GM23338 (cell line): ENCODE data around the gene ANTXR2. TPM values are rescaled to one million over a fixed set of nuclear protein-coding genes. Genes with fewer than 3 reads are reported as not detected.

ENCODE experiments used
- ATAC-seq: fragments of 200-7000 bp; cut with Tn5 transposase; 3 replicates; pipeline ENCODE4 v1.9.1; 2020
- DNase-seq: peaks from one replicate; pipeline ENCODE4 v3.0.0-alpha.2; 2015; ENCODE audit warnings: low spot score
- H2AFZ ChIP-seq: fragments of 200-600 bp; sonication (generic); 2 replicates; pipeline ENCODE4 v1.8.0; 2016; ENCODE audit warnings: antibody characterized with exemption, mild to moderate bottlenecking, moderate library complexity
- H3F3A ChIP-seq: fragments of 200-600 bp; sonication (generic); replicated peaks from 2 replicates; pipeline ENCODE4 v1.8.0; 2017; ENCODE audit warnings: antibody characterized with exemption, mixed run types, low read depth
- H3K27ac ChIP-seq: fragments of 200-600 bp; sonication (generic); 2 replicates; pipeline ENCODE4 v1.6.1; 2016; ENCODE audit warnings: low read depth
- H3K27me3 ChIP-seq: fragments of 200-600 bp; sonication (generic); 2 replicates; pipeline ENCODE4 v1.8.0; 2016; ENCODE audit warnings: mild to moderate bottlenecking, mixed run types, moderate library complexity; ENCODE audit not compliant: insufficient read depth
- H3K36me3 ChIP-seq: fragments of 200-600 bp; sonication (generic); 2 replicates; pipeline ENCODE4 v1.8.0; 2016; ENCODE audit warnings: mild to moderate bottlenecking; ENCODE audit not compliant: insufficient read depth
- H3K4me1 ChIP-seq: fragments of 200-600 bp; sonication (generic); 2 replicates; pipeline ENCODE4 v1.8.0; 2016; ENCODE audit warnings: mild to moderate bottlenecking, moderate library complexity; ENCODE audit not compliant: insufficient read depth
- H3K4me2 ChIP-seq: fragments of 200-600 bp; sonication (generic); 2 replicates; pipeline ENCODE4 v1.7.1; 2017; ENCODE audit warnings: mixed run types
- H3K4me3 ChIP-seq: fragments of 200-600 bp; sonication (generic); 2 replicates; pipeline ENCODE4 v1.6.1; 2016; ENCODE audit warnings: mixed run types
- H3K79me2 ChIP-seq: fragments of 200-600 bp; sonication (generic); replicated peaks from 2 replicates; pipeline ENCODE4 v1.8.0; 2017; ENCODE audit warnings: mild to moderate bottlenecking; ENCODE audit not compliant: insufficient read depth
- H3K9me2 ChIP-seq: fragments of 200-600 bp; sonication (generic); 2 replicates; pipeline ENCODE4 v1.8.0; 2017; ENCODE audit not compliant: insufficient read depth
- H4K20me1 ChIP-seq: fragments of 200-600 bp; sonication (generic); replicated peaks from 2 replicates; pipeline ENCODE4 v1.8.0; 2017; ENCODE audit warnings: mild to moderate bottlenecking; ENCODE audit not compliant: insufficient read depth
- H3K27ac Mint-ChIP-seq: 2 replicates; pipeline ENCODE4 v1.8.0; 2020; ENCODE audit warnings: inconsistent platforms, mild to moderate bottlenecking, moderate library complexity, mixed read lengths
- H3K27me3 Mint-ChIP-seq: 3 replicates; pipeline ENCODE4 v1.8.0; 2022; ENCODE audit warnings: low read depth, mild to moderate bottlenecking, moderate library complexity, mixed read lengths, inconsistent platforms; ENCODE audit not compliant: insufficient read depth, poor library complexity
- H3K36me3 Mint-ChIP-seq: 3 replicates; pipeline ENCODE4 v1.8.0; 2021; ENCODE audit warnings: low read depth, mild to moderate bottlenecking, inconsistent platforms, moderate library complexity, mixed read lengths
- H3K4me1 Mint-ChIP-seq: 3 replicates; pipeline ENCODE4 v1.8.0; 2020; ENCODE audit warnings: mild to moderate bottlenecking, inconsistent platforms, mixed read lengths
- H3K4me3 Mint-ChIP-seq: 3 replicates; pipeline ENCODE4 v1.8.0; 2021; ENCODE audit warnings: moderate library complexity, mild to moderate bottlenecking, inconsistent platforms, mixed read lengths
- H3K9me3 Mint-ChIP-seq: 3 replicates; pipeline ENCODE4 v1.8.0; 2020; ENCODE audit warnings: moderate library complexity, mild to moderate bottlenecking, inconsistent platforms, mixed read lengths
- CREB1 ChIP-seq: fragments of 250-450 bp; sonication (Bioruptor Pico); IDR thresholded peaks from 2 replicates; pipeline ENCODE4 v1.5.0; 2020; ENCODE audit warnings: low read depth, mild to moderate bottlenecking, moderate library complexity
- CTCF ChIP-seq, 2 experiments: fragments of 200-600 bp in 1 of 2; sonication (generic) in 1 of 2; conservative IDR thresholded peaks; 2 replicates each; pipeline versions ENCODE4 v1.5.1 to v1.6.1; 2016 to 2017; ENCODE audit warnings: antibody characterized with exemption in 2 of 2, low read depth in 2 of 2, mild to moderate bottlenecking in 2 of 2, moderate library complexity in 1 of 2
- EZH2 ChIP-seq: fragments of 200-600 bp; sonication (generic); IDR thresholded peaks from one replicate; pipeline ENCODE4 v1.8.0; 2017; ENCODE audit warnings: antibody characterized with exemption, mild to moderate bottlenecking, low read depth; ENCODE audit not compliant: unreplicated experiment
- JUNB ChIP-seq: IDR thresholded peaks from one replicate; pipeline ENCODE4 v1.6.1; 2016; ENCODE audit warnings: antibody characterized with exemption; ENCODE audit not compliant: unreplicated experiment
- NANOG ChIP-seq: IDR thresholded peaks from 2 replicates; pipeline ENCODE4 v1.6.1; 2016; ENCODE audit warnings: antibody characterized with exemption, borderline replicate concordance
- POLR2AphosphoS5 ChIP-seq: IDR thresholded peaks from 2 replicates; pipeline ENCODE4 v1.6.1; 2016; ENCODE audit warnings: antibody characterized with exemption, low read depth
- STAT1 ChIP-seq: IDR thresholded peaks from one replicate; pipeline ENCODE4 v1.6.1; 2016; ENCODE audit warnings: antibody characterized with exemption; ENCODE audit not compliant: unreplicated experiment
- ZNF114 ChIP-seq: fragments of 250-450 bp; sonication (Bioruptor Pico); IDR thresholded peaks from 2 replicates; pipeline ENCODE4 v1.5.0; 2020; ENCODE audit warnings: mild to moderate bottlenecking, moderate library complexity
- ZNF331 ChIP-seq: fragments of 250-450 bp; sonication (Bioruptor Pico); IDR thresholded peaks from 2 replicates; pipeline ENCODE4 v1.5.0; 2020; ENCODE audit warnings: low read depth, mild to moderate bottlenecking, moderate library complexity
- ZNF462 ChIP-seq: fragments of 250-450 bp; sonication (Bioruptor Pico); IDR thresholded peaks from 2 replicates; pipeline ENCODE4 v1.5.0; 2020; ENCODE audit warnings: mild to moderate bottlenecking, moderate library complexity
- polyA plus RNA-seq: library from polyadenylated mRNA; unstranded; fragments of >200 nt; fragmentation: Nextera tagmentation; extraction: Ambion mirVana; gene quantifications from 2 replicates; pipeline ENCODE4 v1.2.1, GENCODE V29; 2016
- total RNA-seq: library from RNA; depleted of rRNA; stranded (reverse); fragments of >200 nt; shearing (Covaris generic); gene quantifications from 2 replicates; pipeline ENCODE4 v1.2.3, GENCODE V29; 2014
- TF ChIP-seq, protein P1 (sequence below): IDR thresholded peaks from 2 replicates; pipeline ENCODE4 v1.6.1; 2016; ENCODE audit warnings: antibody characterized with exemption

Gene ANTXR2
- total and polyA plus RNA-seq, 2 experiments from 2014 or later: 2.0 to 5.3 TPM

- TF ChIP-seq ZNF462: no peak
Observed at GRCh38 chr4:80042821-80043220, 30.2 kb downstream of the ANTXR2 start (continued).

GRCh38 chr4:80037864-80038263, 35.2 kb downstream of the ANTXR2 start:
- Histone ChIP-seq H3K27me3 (no peaks in the 10 kb centered on the region), H3K4me1 (no peaks in the 10 kb centered on the region), H2AFZ (no peak overlapping the region), H3K4me2 (no peak overlapping the region), H3K9me2 (no peaks in the 10 kb centered on the region), H3F3A (no peaks in the 10 kb centered on the region), H4K20me1 (no peaks in the 10 kb centered on the region), H3K27ac (no peak overlapping the region), H3K79me2 (no peaks in the 10 kb centered on the region), H3K4me3 (no peak overlapping the region), H3K36me3 (no peaks in the 10 kb centered on the region)
- H3K27me3 Mint-ChIP-seq: peaks cover 3% of the 10 kb centered on the region
- H3K9me3 Mint-ChIP-seq: no peaks in the 10 kb centered on the region
- H3K36me3 Mint-ChIP-seq: no peaks in the 10 kb centered on the region
- no peak overlapping the region for H3K27ac Mint-ChIP-seq
- H3K4me3 Mint-ChIP-seq: no peak overlapping the region
- no peaks in the 10 kb centered on the region for H3K4me1 Mint-ChIP-seq
- DNase-seq: no peak
- ATAC-seq: no peak
- TF ChIP-seq POLR2AphosphoS5 (no peak), CREB1 (no peak), EZH2 (no peak), CTCF (conservative IDR thresholded peaks at IDR 0.05; ENCODE audit: low read depth in 2 of 2) (no peak), STAT1 (no peak), ZNF331 (CRISPR knock-in tag) (no peak), JUNB (no peak), ZNF114 (CRISPR knock-in tag) (no peak), NANOG (no peak)
- TF ChIP-seq, protein P1, sequence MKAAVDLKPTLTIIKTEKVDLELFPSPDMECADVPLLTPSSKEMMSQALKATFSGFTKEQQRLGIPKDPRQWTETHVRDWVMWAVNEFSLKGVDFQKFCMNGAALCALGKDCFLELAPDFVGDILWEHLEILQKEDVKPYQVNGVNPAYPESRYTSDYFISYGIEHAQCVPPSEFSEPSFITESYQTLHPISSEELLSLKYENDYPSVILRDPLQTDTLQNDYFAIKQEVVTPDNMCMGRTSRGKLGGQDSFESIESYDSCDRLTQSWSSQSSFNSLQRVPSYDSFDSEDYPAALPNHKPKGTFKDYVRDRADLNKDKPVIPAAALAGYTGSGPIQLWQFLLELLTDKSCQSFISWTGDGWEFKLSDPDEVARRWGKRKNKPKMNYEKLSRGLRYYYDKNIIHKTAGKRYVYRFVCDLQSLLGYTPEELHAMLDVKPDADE: no peak
